Measurements from ENCODE around the gene GIT2. TPM values are rescaled to one million over a fixed set of nuclear protein-coding genes. Genes with fewer than 3 reads are reported as not detected.

The GIT2 gene
- total RNA-seq, 1 donor from 2014 or later = 43.0 TPM

- H3K36me3 ChIP-seq = no peaks in the 10 kb centered on the region
- no peaks in the 10 kb centered on the region for H3K9me3 ChIP-seq
- no peaks in the 10 kb centered on the region for H3K27me3 ChIP-seq
- no peak for DNase-seq (ENCODE audit: extremely low spot score in 2 of 2)
- intact Hi-C loops (cut with DNase I) = no loop called here
- no peak overlapping the region for H3K27ac ChIP-seq
- H3K4me1 ChIP-seq = peaks cover 74% of the 10 kb centered on the region
- H3K4me3 ChIP-seq = no peak overlapping the region
- TF ChIP-seq POLR2AphosphoS5 (IDR thresholded peaks at IDR 0.05; ENCODE audit: insufficient read depth in 1 of 2, low read depth in 1 of 2) = no peak
- TF ChIP-seq, protein P1, sequence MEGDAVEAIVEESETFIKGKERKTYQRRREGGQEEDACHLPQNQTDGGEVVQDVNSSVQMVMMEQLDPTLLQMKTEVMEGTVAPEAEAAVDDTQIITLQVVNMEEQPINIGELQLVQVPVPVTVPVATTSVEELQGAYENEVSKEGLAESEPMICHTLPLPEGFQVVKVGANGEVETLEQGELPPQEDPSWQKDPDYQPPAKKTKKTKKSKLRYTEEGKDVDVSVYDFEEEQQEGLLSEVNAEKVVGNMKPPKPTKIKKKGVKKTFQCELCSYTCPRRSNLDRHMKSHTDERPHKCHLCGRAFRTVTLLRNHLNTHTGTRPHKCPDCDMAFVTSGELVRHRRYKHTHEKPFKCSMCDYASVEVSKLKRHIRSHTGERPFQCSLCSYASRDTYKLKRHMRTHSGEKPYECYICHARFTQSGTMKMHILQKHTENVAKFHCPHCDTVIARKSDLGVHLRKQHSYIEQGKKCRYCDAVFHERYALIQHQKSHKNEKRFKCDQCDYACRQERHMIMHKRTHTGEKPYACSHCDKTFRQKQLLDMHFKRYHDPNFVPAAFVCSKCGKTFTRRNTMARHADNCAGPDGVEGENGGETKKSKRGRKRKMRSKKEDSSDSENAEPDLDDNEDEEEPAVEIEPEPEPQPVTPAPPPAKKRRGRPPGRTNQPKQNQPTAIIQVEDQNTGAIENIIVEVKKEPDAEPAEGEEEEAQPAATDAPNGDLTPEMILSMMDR (IDR thresholded peaks at IDR 0.05) = no peak
- TF ChIP-seq POLR2A (IDR thresholded peaks at IDR 0.05) = no peak
These were observed 1.2 kb upstream of the GIT2 start for GRCh38 chr12:109997393-109997792.

DNA sequence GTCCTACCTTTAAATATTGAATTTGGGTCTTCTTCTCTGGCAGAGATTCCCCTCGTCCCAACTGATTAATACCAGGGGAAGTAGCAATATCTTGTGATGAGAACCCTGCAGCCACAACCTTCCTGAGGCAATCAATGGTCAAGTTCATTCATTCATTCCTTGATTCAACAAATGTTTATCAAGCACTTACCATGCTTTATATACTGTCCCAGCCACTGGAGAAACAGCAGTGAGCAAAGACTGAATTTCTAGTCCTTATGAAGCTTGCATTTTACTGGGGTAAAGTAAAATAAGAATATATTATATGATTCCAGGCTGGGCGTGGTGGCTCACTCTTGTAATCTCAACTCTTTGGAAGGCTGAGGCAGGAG lies 300 bp upstream of the GIT2 start:
- TF ChIP-seq, protein P1 (IDR thresholded peaks at IDR 0.05) = no peak
- TF ChIP-seq POLR2AphosphoS5 (IDR thresholded peaks at IDR 0.05; ENCODE audit: insufficient read depth in 1 of 2, low read depth in 1 of 2) (no peak), POLR2A (IDR thresholded peaks at IDR 0.05) (no peak)
- no peak for DNase-seq (ENCODE audit: extremely low spot score in 2 of 2)
- Histone ChIP-seq H3K9me3 (no peaks in the 10 kb centered on the region), H3K36me3 (no peaks in the 10 kb centered on the region), H3K4me1 (peaks cover 66% of the 10 kb centered on the region), H3K27me3 (no peaks in the 10 kb centered on the region), H3K27ac (peak overlapping the region; percentile 75), H3K4me3 (peak overlapping the region; percentile 88 to 97)
- intact Hi-C loops (cut with DNase I) = no loop called here

DNA sequence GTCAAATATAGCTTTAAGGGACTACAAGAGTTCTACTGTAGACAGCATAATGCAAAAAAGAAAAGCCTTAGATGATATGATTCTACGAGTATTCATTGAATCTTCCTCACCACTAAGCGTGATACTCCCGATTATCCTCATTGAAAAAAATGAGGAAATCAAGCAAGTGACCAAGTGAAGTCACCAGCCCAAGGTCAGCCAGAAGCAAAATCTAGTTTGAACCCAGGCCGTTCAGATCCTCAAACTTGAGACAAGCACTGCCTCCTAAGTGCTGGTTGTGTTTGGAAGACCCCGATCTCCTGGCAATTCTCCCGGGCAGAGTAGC lies 845 bp downstream of the GIT2 start:
- peak overlapping the region; percentile 88 to 97 for H3K4me3 ChIP-seq
- H3K27ac ChIP-seq = peak overlapping the region; percentile 75
- intact Hi-C loops (cut with DNase I) = no loop called here
- no peaks in the 10 kb centered on the region for H3K9me3 ChIP-seq
- TF ChIP-seq POLR2AphosphoS5 (IDR thresholded peaks at IDR 0.05; ENCODE audit: insufficient read depth in 1 of 2, low read depth in 1 of 2) (no peak), POLR2A (IDR thresholded peaks at IDR 0.05) (no peak)
- TF ChIP-seq, protein P1 (IDR thresholded peaks at IDR 0.05) = no peak
- no peaks in the 10 kb centered on the region for H3K27me3 ChIP-seq
- H3K4me1 ChIP-seq = peaks cover 55% of the 10 kb centered on the region
- DNase-seq (ENCODE audit: extremely low spot score in 2 of 2) = no peak
- H3K36me3 ChIP-seq = peaks cover 0 to 9% of the 10 kb centered on the region in 2 donors

- Histone ChIP-seq H3K9me3 (no peaks in the 10 kb centered on the region), H3K4me1 (peaks cover 49% of the 10 kb centered on the region), H3K27ac (no peak overlapping the region), H3K36me3 (peaks cover 0 to 17% of the 10 kb centered on the region in 2 donors), H3K27me3 (no peaks in the 10 kb centered on the region), H3K4me3 (peak overlapping the region; percentile 88 to 97)
- no peak for DNase-seq (ENCODE audit: extremely low spot score in 2 of 2)
- TF ChIP-seq, protein P1 (IDR thresholded peaks at IDR 0.05) = no peak
- TF ChIP-seq POLR2AphosphoS5 (IDR thresholded peaks at IDR 0.05; ENCODE audit: insufficient read depth in 1 of 2, low read depth in 1 of 2) (no peak), POLR2A (IDR thresholded peaks at IDR 0.05) (no peak)
- intact Hi-C loops (cut with DNase I) = no loop called here
These were observed 1.6 kb downstream of the GIT2 start for GRCh38 chr12:109994401-109995175.

- Histone ChIP-seq H3K9me3 (no peaks in the 10 kb centered on the region), H3K4me3 (no peak overlapping the region), H3K27me3 (no peaks in the 10 kb centered on the region), H3K36me3 (peaks cover 0 to 30% of the 10 kb centered on the region in 2 donors), H3K4me1 (peaks cover 43% of the 10 kb centered on the region), H3K27ac (no peak overlapping the region)
- TF ChIP-seq, protein P1 (IDR thresholded peaks at IDR 0.05) = no peak
- TF ChIP-seq POLR2A (IDR thresholded peaks at IDR 0.05) = no peak
- no peak for TF ChIP-seq POLR2AphosphoS5 (IDR thresholded peaks at IDR 0.05; ENCODE audit: insufficient read depth in 1 of 2, low read depth in 1 of 2)
- no peak for DNase-seq (ENCODE audit: extremely low spot score in 2 of 2)
- intact Hi-C loops (cut with DNase I) = no loop called here
These were observed 3.1 kb downstream of the GIT2 start for GRCh38 chr12:109993091-109993490.
